ENCODE measurements around the gene DLX4. TPM values are rescaled to one million over a fixed set of nuclear protein-coding genes. Genes with fewer than 3 reads are reported as not detected.

Gene DLX4
- total RNA-seq, 1 experiment from 2014 or later, result 1.3 TPM

DNA sequence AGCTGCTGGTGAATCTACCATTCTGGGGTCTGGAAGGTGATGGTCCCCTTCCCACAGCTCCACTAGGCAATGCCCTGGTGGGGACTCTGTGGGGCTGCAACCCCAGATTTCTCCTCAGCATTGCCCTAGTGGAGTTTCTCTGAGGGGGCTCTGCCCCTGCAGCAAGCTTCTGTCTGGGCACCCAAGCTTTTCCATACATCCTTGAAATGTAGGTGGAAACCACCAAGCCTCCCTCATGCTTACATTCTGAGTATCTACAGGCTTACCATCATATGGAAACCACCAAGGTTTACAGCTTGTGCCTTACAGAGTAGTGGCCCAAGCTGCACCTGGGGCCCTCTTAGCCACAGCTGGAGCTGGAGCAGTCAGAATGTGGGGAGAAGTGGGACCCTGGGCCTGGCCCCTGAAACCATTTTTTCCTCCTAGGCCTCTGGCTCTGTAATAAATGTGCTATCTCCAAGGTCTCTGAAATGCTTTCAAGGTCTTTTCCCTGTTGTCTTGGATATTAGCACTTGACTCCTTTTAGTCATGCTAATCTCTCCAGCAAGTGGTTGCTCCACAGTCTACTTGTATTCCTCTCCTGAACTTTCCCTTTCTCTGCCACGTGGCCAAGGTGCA lies 45.6 kb downstream of the DLX4 start:
- peaks cover 9% of the 10 kb centered on the region for H3K36me3 Mint-ChIP-seq
- no peak for TF ChIP-seq ATF1 (CRISPR knock-in tag; IDR thresholded peaks at IDR 0.05)
- DNase-seq (ENCODE audit: low spot score), result no peak
- H3K4me3 Mint-ChIP-seq, result no peak overlapping the region
- ChIA-PET CTCF (interaction anchor here (1.2 kb wide), 1 partner anchor 80 kb away, joined by 4 read pairs; no protein-coding TSS in a partner anchor), POLR2A (no interaction called here)
- no peak for ATAC-seq
- H3K27ac Mint-ChIP-seq, result no peak overlapping the region
- no peaks in the 10 kb centered on the region for H3K4me1 Mint-ChIP-seq
- H3K9me3 Mint-ChIP-seq, result peaks cover 36% of the 10 kb centered on the region
- H3K27me3 Mint-ChIP-seq (ENCODE audit: low read depth), result peaks cover 46% of the 10 kb centered on the region

DNA sequence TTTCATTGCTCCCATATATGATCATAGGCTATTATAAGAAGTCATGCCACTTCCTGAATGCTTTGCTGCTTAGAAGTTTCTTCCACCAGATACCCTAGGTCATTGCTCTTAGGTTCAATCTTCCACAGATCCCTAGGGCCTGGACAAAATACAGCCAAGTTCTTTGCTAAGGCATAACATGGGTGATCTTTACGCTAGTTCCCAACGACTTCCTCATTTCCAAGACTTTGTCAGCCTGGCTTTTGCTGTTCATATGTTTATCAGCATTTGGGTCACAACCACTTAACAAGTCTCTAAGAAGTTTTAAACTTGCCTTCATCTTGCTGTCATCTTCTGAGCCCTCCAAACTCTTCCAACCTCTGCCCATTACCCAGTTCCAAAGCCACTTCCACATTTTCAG lies 46.2 kb downstream of the DLX4 start:
- peaks cover 41% of the 10 kb centered on the region for H3K27me3 Mint-ChIP-seq (ENCODE audit: low read depth)
- DNase-seq (ENCODE audit: low spot score), result no peak
- no peak overlapping the region for H3K4me3 Mint-ChIP-seq
- no peak for TF ChIP-seq EMX1 (CRISPR knock-in tag; IDR thresholded peaks at IDR 0.05)
- no peak for TF ChIP-seq AR (CRISPR knock-in tag; IDR thresholded peaks at IDR 0.05)
- no peak for TF ChIP-seq OVOL2 (CRISPR knock-in tag; IDR thresholded peaks at IDR 0.05; ENCODE audit: borderline replicate concordance)
- TF ChIP-seq GRHL2 (CRISPR knock-in tag; IDR thresholded peaks at IDR 0.05; ENCODE audit: insufficient replicate concordance, severe bottlenecking), result no peak
- TF ChIP-seq, protein P1, sequence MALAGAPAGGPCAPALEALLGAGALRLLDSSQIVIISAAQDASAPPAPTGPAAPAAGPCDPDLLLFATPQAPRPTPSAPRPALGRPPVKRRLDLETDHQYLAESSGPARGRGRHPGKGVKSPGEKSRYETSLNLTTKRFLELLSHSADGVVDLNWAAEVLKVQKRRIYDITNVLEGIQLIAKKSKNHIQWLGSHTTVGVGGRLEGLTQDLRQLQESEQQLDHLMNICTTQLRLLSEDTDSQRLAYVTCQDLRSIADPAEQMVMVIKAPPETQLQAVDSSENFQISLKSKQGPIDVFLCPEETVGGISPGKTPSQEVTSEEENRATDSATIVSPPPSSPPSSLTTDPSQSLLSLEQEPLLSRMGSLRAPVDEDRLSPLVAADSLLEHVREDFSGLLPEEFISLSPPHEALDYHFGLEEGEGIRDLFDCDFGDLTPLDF (CRISPR knock-in tag; IDR thresholded peaks at IDR 0.05), result no peak
- no peak for TF ChIP-seq PRRX2 (CRISPR knock-in tag; IDR thresholded peaks at IDR 0.05)
- TF ChIP-seq SMAD4 (CRISPR knock-in tag; IDR thresholded peaks at IDR 0.05), result no peak
- TF ChIP-seq FOXJ3 (CRISPR knock-in tag; IDR thresholded peaks at IDR 0.05; ENCODE audit: borderline replicate concordance), result no peak
- TF ChIP-seq, protein P2, sequence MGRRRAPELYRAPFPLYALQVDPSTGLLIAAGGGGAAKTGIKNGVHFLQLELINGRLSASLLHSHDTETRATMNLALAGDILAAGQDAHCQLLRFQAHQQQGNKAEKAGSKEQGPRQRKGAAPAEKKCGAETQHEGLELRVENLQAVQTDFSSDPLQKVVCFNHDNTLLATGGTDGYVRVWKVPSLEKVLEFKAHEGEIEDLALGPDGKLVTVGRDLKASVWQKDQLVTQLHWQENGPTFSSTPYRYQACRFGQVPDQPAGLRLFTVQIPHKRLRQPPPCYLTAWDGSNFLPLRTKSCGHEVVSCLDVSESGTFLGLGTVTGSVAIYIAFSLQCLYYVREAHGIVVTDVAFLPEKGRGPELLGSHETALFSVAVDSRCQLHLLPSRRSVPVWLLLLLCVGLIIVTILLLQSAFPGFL (CRISPR knock-in tag; IDR thresholded peaks at IDR 0.05; ENCODE audit: borderline replicate concordance), result no peak
- no peak for TF ChIP-seq CTCF (IDR thresholded peaks at IDR 0.05)
- TF ChIP-seq, protein P3, sequence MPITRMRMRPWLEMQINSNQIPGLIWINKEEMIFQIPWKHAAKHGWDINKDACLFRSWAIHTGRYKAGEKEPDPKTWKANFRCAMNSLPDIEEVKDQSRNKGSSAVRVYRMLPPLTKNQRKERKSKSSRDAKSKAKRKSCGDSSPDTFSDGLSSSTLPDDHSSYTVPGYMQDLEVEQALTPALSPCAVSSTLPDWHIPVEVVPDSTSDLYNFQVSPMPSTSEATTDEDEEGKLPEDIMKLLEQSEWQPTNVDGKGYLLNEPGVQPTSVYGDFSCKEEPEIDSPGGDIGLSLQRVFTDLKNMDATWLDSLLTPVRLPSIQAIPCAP (CRISPR knock-in tag; IDR thresholded peaks at IDR 0.05), result no peak
- TF ChIP-seq, protein P4, sequence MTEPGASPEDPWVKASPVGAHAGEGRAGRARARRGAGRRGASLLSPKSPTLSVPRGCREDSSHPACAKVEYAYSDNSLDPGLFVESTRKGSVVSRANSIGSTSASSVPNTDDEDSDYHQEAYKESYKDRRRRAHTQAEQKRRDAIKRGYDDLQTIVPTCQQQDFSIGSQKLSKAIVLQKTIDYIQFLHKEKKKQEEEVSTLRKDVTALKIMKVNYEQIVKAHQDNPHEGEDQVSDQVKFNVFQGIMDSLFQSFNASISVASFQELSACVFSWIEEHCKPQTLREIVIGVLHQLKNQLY (CRISPR knock-in tag; IDR thresholded peaks at IDR 0.05), result no peak
- TF ChIP-seq NFE2L1 (CRISPR knock-in tag; IDR thresholded peaks at IDR 0.05), result no peak
- ChIA-PET CTCF (interaction anchor here (1.2 kb wide), 1 partner anchor 79 kb away, joined by 4 read pairs; no protein-coding TSS in a partner anchor), POLR2A (no interaction called here)
- no peak for ATAC-seq
- H3K36me3 Mint-ChIP-seq, result peaks cover 9% of the 10 kb centered on the region
- H3K4me1 Mint-ChIP-seq, result no peaks in the 10 kb centered on the region
- peaks cover 36% of the 10 kb centered on the region for H3K9me3 Mint-ChIP-seq
- H3K27ac Mint-ChIP-seq, result no peak overlapping the region
